Astrocyte (in vitro differentiated cells and primary cell): ENCODE measurements around the gene ZNF776.

Source experiments
- CTCF ChIP-seq: IDR thresholded peaks from 2 replicates; pipeline ENCODE4 v1.5.1; 2011; ENCODE audit warnings: low read depth, mild to moderate bottlenecking, inconsistent platforms, low read length, moderate library complexity; ENCODE audit not compliant: insufficient read depth
- EZH2 ChIP-seq: IDR thresholded peaks from 2 replicates; pipeline ENCODE4 v1.6.1; 2012; ENCODE audit warnings: mild to moderate bottlenecking, low read length, inconsistent platforms; ENCODE audit not compliant: insufficient read depth

- no peak for TF ChIP-seq EZH2
- no peak for TF ChIP-seq CTCF
These were observed 32.7 kb downstream of the ZNF776 start for GRCh38 chr19:57779220-57779845.
